Measurements from ENCODE around the gene C9.

DNA sequence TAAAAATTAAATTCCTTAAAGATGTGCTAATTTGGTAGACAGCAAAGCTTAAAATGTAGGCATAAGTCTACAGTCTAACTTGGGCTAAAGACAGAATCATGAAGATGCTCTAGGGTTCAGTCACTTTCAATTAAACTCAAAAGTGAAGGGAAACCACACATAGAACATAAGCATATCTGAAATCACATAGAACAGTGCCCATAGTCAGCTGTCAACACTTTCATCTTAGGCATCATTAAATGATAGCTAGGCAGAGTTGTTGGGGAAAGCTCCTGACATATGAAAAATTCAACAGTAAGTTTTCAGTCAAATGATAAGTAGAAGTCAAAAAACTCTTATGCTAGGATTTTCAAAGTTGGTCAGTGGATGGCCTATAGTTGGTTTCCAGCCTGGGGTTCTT, 49.5 kb upstream of the C9 start:
- TF ChIP-seq, protein P1, sequence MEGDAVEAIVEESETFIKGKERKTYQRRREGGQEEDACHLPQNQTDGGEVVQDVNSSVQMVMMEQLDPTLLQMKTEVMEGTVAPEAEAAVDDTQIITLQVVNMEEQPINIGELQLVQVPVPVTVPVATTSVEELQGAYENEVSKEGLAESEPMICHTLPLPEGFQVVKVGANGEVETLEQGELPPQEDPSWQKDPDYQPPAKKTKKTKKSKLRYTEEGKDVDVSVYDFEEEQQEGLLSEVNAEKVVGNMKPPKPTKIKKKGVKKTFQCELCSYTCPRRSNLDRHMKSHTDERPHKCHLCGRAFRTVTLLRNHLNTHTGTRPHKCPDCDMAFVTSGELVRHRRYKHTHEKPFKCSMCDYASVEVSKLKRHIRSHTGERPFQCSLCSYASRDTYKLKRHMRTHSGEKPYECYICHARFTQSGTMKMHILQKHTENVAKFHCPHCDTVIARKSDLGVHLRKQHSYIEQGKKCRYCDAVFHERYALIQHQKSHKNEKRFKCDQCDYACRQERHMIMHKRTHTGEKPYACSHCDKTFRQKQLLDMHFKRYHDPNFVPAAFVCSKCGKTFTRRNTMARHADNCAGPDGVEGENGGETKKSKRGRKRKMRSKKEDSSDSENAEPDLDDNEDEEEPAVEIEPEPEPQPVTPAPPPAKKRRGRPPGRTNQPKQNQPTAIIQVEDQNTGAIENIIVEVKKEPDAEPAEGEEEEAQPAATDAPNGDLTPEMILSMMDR (IDR thresholded peaks at IDR 0.05; ENCODE audit: low read depth, low read length, missing input control): no peak
- TF ChIP-seq EGR1 (IDR thresholded peaks at IDR 0.05; ENCODE audit: low read depth in 2 of 2): no peak
- TF ChIP-seq, protein P2, sequence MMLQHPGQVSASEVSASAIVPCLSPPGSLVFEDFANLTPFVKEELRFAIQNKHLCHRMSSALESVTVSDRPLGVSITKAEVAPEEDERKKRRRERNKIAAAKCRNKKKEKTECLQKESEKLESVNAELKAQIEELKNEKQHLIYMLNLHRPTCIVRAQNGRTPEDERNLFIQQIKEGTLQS (IDR thresholded peaks at IDR 0.05): no peak
- no peak for TF ChIP-seq JUND (IDR thresholded peaks at IDR 0.05)
- TF ChIP-seq, protein P3, sequence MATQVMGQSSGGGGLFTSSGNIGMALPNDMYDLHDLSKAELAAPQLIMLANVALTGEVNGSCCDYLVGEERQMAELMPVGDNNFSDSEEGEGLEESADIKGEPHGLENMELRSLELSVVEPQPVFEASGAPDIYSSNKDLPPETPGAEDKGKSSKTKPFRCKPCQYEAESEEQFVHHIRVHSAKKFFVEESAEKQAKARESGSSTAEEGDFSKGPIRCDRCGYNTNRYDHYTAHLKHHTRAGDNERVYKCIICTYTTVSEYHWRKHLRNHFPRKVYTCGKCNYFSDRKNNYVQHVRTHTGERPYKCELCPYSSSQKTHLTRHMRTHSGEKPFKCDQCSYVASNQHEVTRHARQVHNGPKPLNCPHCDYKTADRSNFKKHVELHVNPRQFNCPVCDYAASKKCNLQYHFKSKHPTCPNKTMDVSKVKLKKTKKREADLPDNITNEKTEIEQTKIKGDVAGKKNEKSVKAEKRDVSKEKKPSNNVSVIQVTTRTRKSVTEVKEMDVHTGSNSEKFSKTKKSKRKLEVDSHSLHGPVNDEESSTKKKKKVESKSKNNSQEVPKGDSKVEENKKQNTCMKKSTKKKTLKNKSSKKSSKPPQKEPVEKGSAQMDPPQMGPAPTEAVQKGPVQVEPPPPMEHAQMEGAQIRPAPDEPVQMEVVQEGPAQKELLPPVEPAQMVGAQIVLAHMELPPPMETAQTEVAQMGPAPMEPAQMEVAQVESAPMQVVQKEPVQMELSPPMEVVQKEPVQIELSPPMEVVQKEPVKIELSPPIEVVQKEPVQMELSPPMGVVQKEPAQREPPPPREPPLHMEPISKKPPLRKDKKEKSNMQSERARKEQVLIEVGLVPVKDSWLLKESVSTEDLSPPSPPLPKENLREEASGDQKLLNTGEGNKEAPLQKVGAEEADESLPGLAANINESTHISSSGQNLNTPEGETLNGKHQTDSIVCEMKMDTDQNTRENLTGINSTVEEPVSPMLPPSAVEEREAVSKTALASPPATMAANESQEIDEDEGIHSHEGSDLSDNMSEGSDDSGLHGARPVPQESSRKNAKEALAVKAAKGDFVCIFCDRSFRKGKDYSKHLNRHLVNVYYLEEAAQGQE (IDR thresholded peaks at IDR 0.05): no peak
- no peak for TF ChIP-seq TAF1 (conservative IDR thresholded peaks at IDR 0.05)

All from liver (tissue), 3 donors.